H54 (cell line): ENCODE measurements around the gene RGS3.

Experiments used
- DNase-seq: peaks from one replicate; pipeline ENCODE4 v3.0.0; 2011; ENCODE audit warnings: low spot score, mixed read lengths; ENCODE audit not compliant: insufficient read length
- FAIRE-seq: peaks from 3 replicates; lab custom pipeline; 2011; peaks lifted over from hg19 to GRCh38; lab: Jason Lieb, UNC
- POLR2A ChIP-seq: IDR thresholded peaks from 2 replicates; pipeline ENCODE4 v1.6.1; 2011; ENCODE audit warnings: low read depth, mild to moderate bottlenecking, low read length

The RGS3 gene

DNA sequence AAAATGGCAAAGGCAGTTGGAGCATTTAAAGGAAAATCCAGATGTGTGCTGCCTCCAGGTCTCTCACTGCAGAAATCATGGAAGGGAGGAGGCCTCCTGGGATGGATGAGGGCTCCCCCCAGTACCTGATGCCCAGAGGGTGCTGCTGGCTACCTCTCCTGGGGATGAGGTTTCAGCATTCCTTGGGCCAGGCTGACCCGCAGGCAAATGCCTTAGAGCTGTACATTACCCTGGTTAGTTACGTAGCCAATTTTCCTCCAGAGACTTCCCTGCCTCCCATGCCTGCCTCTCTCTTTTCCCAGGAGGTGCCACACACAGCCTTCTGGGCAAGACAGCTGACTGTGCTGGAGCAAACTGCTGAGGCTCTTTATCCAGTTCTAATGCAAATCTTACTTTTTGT lies 65.3 kb downstream of the RGS3 start:
- FAIRE-seq (no peak), DNase-seq (no peak)
- no peak for TF ChIP-seq POLR2A

DNA sequence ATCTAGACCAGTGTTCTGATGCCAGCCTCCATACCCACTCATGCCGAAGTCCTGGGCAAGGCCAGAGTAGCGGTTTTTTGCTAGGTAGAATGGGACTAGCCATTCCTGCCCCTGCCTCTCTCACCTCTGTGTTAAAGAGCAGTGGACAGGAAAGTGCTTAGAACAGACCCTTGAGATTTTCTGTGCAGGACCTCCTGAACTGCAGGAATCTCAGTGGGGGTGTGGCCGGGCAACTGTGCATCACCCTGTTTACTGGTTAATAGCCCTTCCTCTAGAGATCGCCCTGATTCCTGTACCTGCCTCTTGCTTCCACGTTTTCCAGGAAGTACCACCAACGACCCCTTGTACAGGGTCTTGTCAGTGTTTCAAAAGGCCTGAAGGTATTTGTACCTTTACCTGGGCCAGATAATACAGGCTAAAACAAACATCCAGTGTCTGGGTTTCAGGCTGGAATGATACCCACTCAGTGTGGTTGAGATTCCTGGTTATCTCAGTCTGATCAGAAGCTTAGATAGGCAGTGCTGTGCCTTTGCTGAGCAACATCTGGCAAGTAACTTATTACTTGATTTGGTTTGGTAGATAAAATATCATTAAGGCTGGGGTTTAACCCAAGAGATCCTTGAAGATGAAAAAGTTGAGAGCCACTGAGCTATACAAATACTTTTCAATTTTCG lies 65.9 kb downstream of the RGS3 start:
- TF ChIP-seq POLR2A: no peak
- no peak for DNase-seq
- no peak for FAIRE-seq

DNA sequence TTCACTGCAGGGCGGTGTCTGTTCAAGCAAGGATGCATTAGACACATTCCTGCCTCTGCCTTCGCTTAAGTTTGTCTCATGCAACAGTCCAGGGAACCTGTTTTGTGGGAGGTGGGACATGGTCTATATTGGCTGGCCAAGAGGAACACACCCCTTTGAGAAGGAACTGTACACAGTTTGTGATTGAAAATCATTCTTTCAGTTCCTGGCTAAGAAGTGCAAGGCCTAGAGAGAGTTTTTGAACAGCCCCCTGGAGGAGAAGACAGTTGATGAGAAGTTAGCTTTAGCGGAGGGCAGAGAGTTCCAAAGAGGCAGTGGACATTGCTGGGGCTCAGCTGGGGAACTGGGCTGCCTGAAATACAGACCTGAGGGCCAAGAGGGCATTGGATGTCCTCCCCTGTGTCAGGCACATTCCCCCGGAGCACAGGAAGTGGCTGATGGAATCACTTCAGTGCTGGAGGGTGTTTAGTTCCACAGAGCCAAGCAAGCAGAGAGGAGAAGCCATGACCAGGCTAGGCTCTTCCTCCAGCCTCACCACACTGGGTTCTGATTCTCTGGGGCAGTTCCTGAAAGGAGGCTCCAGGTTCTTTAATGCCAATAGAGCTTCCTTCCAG lies 66.6 kb downstream of the RGS3 start:
- DNase-seq (no peak), FAIRE-seq (no peak)
- TF ChIP-seq POLR2A: no peak

DNA sequence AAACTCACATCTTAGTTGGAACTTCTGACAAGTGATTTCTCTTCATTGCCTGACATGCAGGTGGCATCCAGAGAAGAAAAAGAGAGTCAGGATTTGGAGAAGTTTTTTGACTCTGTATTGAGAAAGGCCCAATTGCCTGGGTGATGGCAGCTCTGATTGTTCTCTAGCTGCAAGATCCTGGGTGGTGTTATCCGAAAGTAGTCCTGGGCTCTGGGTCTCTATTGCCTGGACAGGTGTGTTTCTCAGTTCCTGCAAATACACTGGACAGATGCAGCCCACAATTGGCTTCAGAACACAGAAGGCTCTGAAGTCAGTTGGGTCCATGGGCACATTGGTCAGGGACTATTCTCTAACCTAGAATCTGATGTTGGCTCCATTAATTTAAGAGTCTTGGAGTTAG lies 67.4 kb downstream of the RGS3 start:
- DNase-seq (no peak), FAIRE-seq (no peak)
- TF ChIP-seq POLR2A: no peak

DNA sequence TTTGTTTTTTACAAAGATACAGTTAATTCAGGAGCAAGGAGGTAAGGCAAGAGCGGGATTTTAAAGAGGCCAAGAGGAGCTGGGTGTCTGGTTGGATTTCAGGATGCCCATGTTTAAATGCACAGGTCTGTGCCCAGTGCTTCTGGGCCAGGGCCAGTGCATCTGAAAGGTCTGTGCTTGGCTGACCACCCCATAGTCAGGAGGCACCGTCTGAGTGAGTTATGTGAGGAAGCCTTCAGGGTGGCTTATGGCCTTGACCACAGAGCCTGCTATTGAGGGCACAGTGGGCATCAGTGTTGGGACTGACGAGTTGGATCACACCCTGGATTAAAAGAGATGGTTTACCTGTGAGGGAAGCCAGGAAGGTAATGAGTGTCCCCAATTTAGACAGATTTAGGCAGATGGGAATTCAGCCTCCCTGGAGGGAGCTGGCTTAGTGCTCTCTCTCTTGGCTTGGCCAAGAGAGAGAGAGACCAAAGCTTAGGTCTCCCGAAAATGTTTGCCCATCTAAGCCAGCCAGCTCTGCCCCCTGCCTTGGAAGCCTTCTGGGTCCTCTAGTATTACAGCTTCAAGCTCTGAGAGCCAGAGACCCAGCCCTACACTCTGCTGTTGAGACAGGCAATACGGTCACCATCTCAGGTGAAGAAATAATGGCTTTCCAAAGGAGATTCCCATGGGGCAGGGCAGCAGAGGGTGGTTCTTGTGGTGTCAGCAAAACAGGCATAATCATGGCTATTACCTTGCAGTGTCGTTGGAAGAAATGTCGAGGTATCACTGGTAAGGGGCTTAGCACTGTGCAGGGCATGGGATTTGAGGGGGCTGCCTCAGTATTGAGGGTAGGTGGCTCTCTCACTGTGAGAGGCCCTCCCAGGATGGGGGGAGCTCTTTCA lies 68.6 kb downstream of the RGS3 start:
- TF ChIP-seq POLR2A: no peak
- no peak for FAIRE-seq
- no peak for DNase-seq

DNA sequence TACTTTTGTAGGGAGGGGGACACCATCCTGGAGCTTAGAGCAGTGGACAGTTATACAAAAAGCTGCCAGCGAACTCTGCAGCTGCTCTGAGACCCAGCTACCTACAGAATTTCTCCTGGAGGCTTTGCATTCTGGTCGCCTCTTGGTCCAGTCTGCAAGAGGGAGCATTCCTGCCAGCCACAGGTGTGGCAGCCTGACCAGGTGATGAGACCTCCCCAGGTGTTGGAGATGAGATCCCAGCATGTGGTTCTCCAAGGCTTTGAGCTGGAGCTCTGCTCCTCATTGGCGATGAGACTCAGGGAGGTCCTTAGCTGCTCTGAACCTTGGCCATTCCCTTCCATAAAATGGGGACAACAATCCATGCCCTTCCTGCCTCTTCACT lies 69.3 kb downstream of the RGS3 start:
- no peak for DNase-seq
- TF ChIP-seq POLR2A: no peak
- no peak for FAIRE-seq

DNA sequence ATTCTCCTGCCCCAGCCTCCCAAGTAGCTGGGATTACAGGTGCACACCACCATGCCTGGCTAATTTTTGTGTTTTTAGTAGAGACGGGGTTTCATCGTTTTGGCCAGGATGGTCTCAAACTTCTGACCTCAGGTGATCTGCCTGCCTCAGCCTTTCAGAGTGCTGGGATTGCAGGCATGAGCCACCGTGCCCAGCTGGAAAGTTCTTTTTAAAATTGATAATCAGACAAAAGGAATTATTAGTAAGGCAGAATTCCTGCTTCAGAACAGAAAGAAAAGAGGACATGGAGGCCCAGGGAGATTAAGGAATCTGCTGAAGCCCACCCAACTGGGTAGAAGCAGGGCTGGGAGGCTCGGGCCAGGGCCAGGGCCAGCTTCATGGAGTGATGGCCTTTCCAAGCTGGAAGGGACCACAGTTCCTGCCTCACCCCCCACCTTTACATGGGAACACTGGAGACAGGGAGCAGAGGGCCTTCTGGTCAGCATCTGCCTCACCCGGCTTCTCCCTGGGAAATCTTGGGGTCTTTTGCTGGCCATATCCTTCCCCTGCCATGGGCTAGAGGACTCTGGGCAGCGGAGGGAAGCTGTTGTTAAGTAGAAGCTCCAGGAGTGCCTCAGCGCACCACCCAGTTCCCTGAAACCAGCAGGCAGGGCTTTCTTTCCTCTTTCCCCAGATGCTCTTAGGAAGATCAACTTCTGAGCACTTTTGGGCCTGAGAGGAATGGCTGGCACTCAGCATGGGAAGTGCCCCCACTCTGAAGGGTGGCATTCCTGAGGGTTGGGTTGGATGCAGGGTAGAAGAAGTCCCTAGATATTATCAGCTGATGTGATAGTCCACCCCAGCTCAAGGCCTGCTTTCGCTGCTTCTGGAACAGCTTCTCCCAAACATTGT lies 70.1 kb downstream of the RGS3 start:
- DNase-seq (no peak), FAIRE-seq (no peak)
- TF ChIP-seq POLR2A: no peak

DNA sequence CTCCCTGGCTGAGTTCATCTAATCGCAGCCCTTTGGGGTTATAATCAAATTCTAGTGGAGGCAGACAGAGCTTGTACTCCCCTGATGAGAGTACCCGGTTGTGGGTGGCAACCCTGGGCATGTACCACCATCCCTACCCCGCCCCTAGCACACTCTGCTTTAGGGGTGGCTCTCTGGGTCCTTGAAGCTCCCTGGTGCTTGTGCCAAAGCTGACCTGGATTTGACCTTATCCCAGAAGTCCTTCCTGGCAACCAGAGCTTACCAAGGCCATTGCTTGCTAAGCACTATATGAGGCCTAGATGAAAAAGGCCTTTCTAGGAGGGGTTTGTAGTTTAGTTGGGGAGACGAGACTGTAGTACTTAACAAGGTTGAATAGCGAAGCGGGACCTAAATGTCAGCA lies 72.2 kb downstream of the RGS3 start:
- FAIRE-seq (no peak), DNase-seq (no peak)
- no peak for TF ChIP-seq POLR2A

DNA sequence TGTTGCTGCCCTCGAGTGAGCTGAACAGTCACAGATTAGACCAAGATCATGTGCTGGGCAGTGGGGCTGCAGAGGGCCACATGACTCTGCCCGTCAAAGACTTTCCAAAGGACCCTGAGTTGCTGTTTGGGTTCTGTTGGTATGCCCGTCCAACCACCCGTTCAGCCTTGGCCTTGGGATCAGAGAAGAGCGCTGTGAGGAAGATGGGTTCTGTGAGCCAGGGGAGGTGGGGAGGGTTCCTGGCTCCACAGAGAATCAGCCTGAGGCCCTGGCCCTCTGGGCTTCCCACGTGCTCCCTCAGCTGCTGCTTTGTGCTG lies 72.6 kb downstream of the RGS3 start:
- DNase-seq (no peak), FAIRE-seq (no peak)
- TF ChIP-seq POLR2A: no peak

DNA sequence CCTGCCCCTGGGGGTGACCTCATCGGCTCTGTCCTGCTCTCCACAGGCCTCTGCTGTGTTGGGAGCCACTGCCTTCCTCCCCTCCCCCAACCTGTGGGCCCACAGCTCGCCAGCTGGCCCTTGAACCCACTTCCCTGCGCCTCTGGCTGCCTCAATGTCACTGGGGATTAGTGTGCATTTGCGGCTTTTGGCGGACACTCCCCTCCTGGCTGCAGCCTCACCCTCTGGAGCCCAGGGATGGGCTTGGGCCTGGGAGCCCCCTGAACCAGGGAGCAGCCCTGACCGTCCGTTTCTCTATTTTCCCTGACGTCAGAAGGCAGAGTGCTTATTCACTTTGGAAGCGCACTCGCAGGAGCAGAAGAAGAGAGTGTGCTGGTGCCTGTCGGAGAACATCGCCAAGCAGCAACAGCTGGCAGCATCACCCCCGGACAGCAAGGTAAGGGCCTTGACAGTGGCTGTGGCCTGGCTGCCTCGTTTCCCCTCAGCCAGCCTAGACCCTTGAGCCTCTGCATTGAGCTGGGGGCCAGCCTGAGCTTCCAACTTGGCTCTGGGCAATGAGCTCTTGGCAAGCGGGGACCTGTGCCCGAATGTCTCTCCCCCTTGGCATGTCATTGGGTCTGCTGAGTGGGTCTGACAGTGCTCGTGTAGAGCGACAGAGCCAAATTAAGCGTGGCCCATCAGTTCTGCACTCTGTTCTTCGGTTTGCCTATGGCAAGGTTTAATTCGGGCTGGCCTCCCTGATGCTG lies 73.1 kb downstream of the RGS3 start:
- FAIRE-seq (no peak), DNase-seq (no peak)
- TF ChIP-seq POLR2A: no peak

DNA sequence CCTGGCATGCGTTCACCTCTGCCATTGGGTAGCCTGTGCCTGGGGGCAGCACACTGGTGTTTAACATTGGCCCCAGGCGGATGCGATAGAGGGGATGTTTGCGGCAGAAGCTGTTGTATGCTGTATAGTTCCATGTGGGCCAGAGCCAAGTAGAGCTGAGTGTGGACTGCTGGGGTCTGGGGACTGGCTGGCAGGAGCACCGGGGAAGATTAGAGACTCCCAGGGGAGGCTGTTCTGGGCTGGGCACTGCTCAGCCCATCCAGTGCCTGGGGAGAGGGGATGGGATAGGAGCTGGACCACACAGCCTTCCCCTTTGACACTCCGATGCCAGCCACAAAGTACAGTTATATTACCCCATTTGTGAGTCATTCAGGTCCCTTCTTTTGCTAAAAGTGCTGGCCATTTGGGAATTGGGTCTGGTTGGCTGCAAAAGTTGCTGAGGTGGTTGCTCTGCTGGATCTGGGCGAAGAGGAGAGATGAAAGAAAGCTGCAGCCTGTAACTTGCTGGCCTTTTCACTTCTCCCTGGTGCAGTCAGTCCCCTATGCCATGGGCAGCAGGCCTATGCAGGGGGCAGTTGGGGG lies 73.8 kb downstream of the RGS3 start:
- DNase-seq (no peak), FAIRE-seq (no peak)
- no peak for TF ChIP-seq POLR2A

DNA sequence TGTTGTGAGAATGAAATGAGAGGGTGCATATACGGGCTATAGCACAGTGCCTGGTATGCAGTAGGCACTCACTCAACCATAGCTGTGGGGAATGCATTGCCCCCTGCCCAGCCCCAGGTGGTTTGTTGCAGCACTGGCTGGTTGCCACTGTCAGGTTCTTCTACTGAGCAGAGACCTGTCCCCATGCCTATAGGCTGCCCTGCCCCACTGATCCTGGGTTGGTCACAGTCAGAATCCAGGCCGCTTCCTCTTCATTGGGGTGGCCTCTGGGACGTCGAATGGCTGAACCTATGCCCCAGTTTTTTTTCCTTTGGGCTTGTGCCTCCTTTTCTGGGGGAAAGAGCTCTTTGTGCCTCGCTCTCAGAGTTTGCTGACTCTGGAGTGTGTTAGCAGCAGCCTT lies 74.6 kb downstream of the RGS3 start:
- no peak for TF ChIP-seq POLR2A

More for the DNA sequence above, 74.6 kb downstream of the RGS3 start:
- no peak for FAIRE-seq
- DNase-seq: no peak
